Endodermal cell (in vitro differentiated cells): ENCODE data around the gene FBXL7. TPM values are rescaled to one million over a fixed set of nuclear protein-coding genes. Genes with fewer than 3 reads are reported as not detected.
A peak's percentile ranks its signal among the peaks of the same experiment; 100 is the strongest.

Experiments
- DNase-seq: peaks from one replicate; pipeline ENCODE4 v3.0.0-alpha.2; 2017
- H3K27ac ChIP-seq: 2 replicates; pipeline ENCODE4 v1.5.1; 2013; ENCODE audit warnings: mild to moderate bottlenecking, low read depth, low read length, moderate library complexity
- H3K27me3 ChIP-seq: 2 replicates; pipeline ENCODE4 v1.6.1; 2013; ENCODE audit warnings: mild to moderate bottlenecking, low read length, moderate library complexity; ENCODE audit not compliant: insufficient read depth, control insufficient read depth, poor library complexity, severe bottlenecking
- H3K36me3 ChIP-seq: 2 replicates; pipeline ENCODE4 v1.7.0; 2013; ENCODE audit warnings: mild to moderate bottlenecking, low read length, moderate library complexity; ENCODE audit not compliant: control insufficient read depth, insufficient read depth
- H3K4me1 ChIP-seq: one replicate; pipeline ENCODE4 v1.7.0; 2013; ENCODE audit warnings: low read length; ENCODE audit not compliant: control insufficient read depth, insufficient read depth
- H3K4me3 ChIP-seq: 2 replicates; pipeline ENCODE4 v1.5.1; 2013; ENCODE audit warnings: mild to moderate bottlenecking, low read length, moderate library complexity
- H3K9ac ChIP-seq: 2 replicates; pipeline ENCODE4 v1.6.1; 2013; ENCODE audit warnings: mild to moderate bottlenecking, low read length, moderate library complexity; ENCODE audit not compliant: poor library complexity, severe bottlenecking; ENCODE audit errors: extremely low read depth
- H3K9me3 ChIP-seq: 2 replicates; pipeline ENCODE4 v1.6.1; 2013; ENCODE audit warnings: mild to moderate bottlenecking, low read length, moderate library complexity; ENCODE audit not compliant: control insufficient read depth
- H3K27ac Mint-ChIP-seq: 2 replicates; pipeline ENCODE4 v1.8.0; 2020; ENCODE audit warnings: mixed read lengths
- H3K27me3 Mint-ChIP-seq: 2 replicates; pipeline ENCODE4 v1.8.0; 2021; ENCODE audit warnings: mild to moderate bottlenecking, mixed read lengths; ENCODE audit not compliant: insufficient read depth
- H3K36me3 Mint-ChIP-seq: 2 replicates; pipeline ENCODE4 v1.8.0; 2020; ENCODE audit warnings: low read depth, mixed read lengths
- H3K4me1 Mint-ChIP-seq: 2 replicates; pipeline ENCODE4 v1.8.0; 2020; ENCODE audit warnings: mixed read lengths
- H3K4me3 Mint-ChIP-seq: 2 replicates; pipeline ENCODE4 v1.8.0; 2020; ENCODE audit warnings: mild to moderate bottlenecking, moderate library complexity, mixed read lengths
- H3K9me3 Mint-ChIP-seq: 2 replicates; pipeline ENCODE4 v1.8.0; 2020; ENCODE audit warnings: mild to moderate bottlenecking, mixed read lengths
- CTCF ChIP-seq: fragments of 200-600 bp; sonication (generic); conservative IDR thresholded peaks from 2 replicates; pipeline ENCODE4 v1.5.0; 2021; ENCODE audit warnings: antibody characterized with exemption, mild to moderate bottlenecking
- whole genome bisulfite sequencing, 2 experiments: methylation state at CpG; one replicate each; pipeline versions ENCODE4 v1.1.5 to v1.1.7; 2013; ENCODE audit warnings: missing lambda C conversion rate in 2 of 2, mixed read lengths in 1 of 2; ENCODE audit not compliant: insufficient coverage in 1 of 2, insufficient read length in 1 of 2; 5-methylcytosine and 5-hydroxymethylcytosine counted together
- total RNA-seq, 2 donors: library from RNA; stranded (reverse); fragmentation: NEBNext Ultra II Directional in 1 of 2; extraction: Animal tissue kit (Norgen Biotek cat#: 25700) in 1 of 2; gene quantifications; 2 replicates in 1 of 2; 3 replicates in 1 of 2; pipeline ENCODE4 v1.2.1, GENCODE V29; 2021

The FBXL7 gene
- total RNA-seq, 2 donors from 2014 or later = 12.9 to 13.2 TPM

- peaks cover 18% of the 10 kb centered on the region for H3K4me1 Mint-ChIP-seq
- 94 to 97% methylated on average over 2 of the region's 2 CpGs for WGBS, 2 experiments
Observed at GRCh38 chr5:15601853-15602252, 101.9 kb downstream of the FBXL7 start.

GRCh38 chr5:15604986-15605385 lies 105.0 kb downstream of the FBXL7 start:
- Histone ChIP-seq H3K9ac (no peak overlapping the region), H3K9me3 (no peaks in the 10 kb centered on the region), H3K4me1 (no peaks in the 10 kb centered on the region), H3K4me3 (no peak overlapping the region), H3K27me3 (no peaks in the 10 kb centered on the region), H3K27ac (no peak overlapping the region), H3K36me3 (peaks cover 4% of the 10 kb centered on the region)
- no peak for DNase-seq
- no peaks in the 10 kb centered on the region for H3K27me3 Mint-ChIP-seq
- no peak overlapping the region for H3K4me3 Mint-ChIP-seq
- H3K27ac Mint-ChIP-seq = no peak overlapping the region
- H3K4me1 Mint-ChIP-seq = peaks cover 30% of the 10 kb centered on the region
- no peaks in the 10 kb centered on the region for H3K9me3 Mint-ChIP-seq
- no peak for TF ChIP-seq CTCF
- peaks cover 19% of the 10 kb centered on the region for H3K36me3 Mint-ChIP-seq
- 93 to 100% methylated on average over 1 to 2 of the region's 2 CpGs for WGBS, 2 experiments

More at GRCh38 chr5:15601853-15602252, 101.9 kb downstream of the FBXL7 start:
- DNase-seq = no peak
- Histone ChIP-seq H3K36me3 (peaks cover 4% of the 10 kb centered on the region), H3K27me3 (no peaks in the 10 kb centered on the region), H3K9me3 (no peaks in the 10 kb centered on the region), H3K4me3 (no peak overlapping the region), H3K27ac (no peak overlapping the region), H3K4me1 (peaks cover 3% of the 10 kb centered on the region), H3K9ac (no peak overlapping the region)
- no peaks in the 10 kb centered on the region for H3K9me3 Mint-ChIP-seq
- H3K4me3 Mint-ChIP-seq = no peak overlapping the region
- no peak for TF ChIP-seq CTCF
- no peak overlapping the region for H3K27ac Mint-ChIP-seq
- H3K36me3 Mint-ChIP-seq = peaks cover 19% of the 10 kb centered on the region
- no peaks in the 10 kb centered on the region for H3K27me3 Mint-ChIP-seq

GRCh38 chr5:15606197-15606596 lies 106.2 kb downstream of the FBXL7 start:
- DNase-seq = no peak
- no peak overlapping the region for H3K4me3 ChIP-seq
- peaks cover 4% of the 10 kb centered on the region for H3K36me3 ChIP-seq
- WGBS, 2 experiments = 95 to 98% methylated on average over 3 to 8 of the region's 8 CpGs
- H3K27ac ChIP-seq = no peak overlapping the region
- H3K4me1 ChIP-seq = no peaks in the 10 kb centered on the region
- Mint-ChIP-seq H3K9me3 (no peaks in the 10 kb centered on the region), H3K27ac (peak overlapping the region; percentile 13), H3K27me3 (no peaks in the 10 kb centered on the region), H3K4me1 (peaks cover 29% of the 10 kb centered on the region), H3K4me3 (no peak overlapping the region), H3K36me3 (peaks cover 18% of the 10 kb centered on the region)
- TF ChIP-seq CTCF = no peak
- no peaks in the 10 kb centered on the region for H3K9me3 ChIP-seq
- no peaks in the 10 kb centered on the region for H3K27me3 ChIP-seq
- H3K9ac ChIP-seq = no peak overlapping the region
